ENCODE measurements around the gene RNF25. TPM values are rescaled to one million over a fixed set of nuclear protein-coding genes. Genes with fewer than 3 reads are reported as not detected.
A peak's percentile ranks its signal among the peaks of the same experiment; 100 is the strongest.

RNF25 gene
- polyA plus RNA-seq, 3 donors = 10.7 to 20.3 (median 12.9) TPM

GRCh38 chr2:218711550-218711929 is 39.7 kb upstream of the RNF25 start:
- H3K36me3 Mint-ChIP-seq = peaks cover 5 to 8% of the 10 kb centered on the region in 2 donors
- Histone ChIP-seq H2AFZ (ENCODE audit: insufficient read depth, low read depth, low read length, poor library complexity, severe bottlenecking) (peak overlapping the region; percentile 83), H3K9me3 (replicated peaks in 1 of 2; ENCODE audit: control insufficient read depth in 1 of 2, insufficient read depth in 1 of 2, low read length in 2 of 2) (no peaks in the 10 kb centered on the region), H3K4me1 (ENCODE audit: control insufficient read depth in 1 of 2, insufficient read depth in 2 of 2, low read length in 2 of 2) (peaks cover 55 to 61% of the 10 kb centered on the region in 2 donors), H3K27ac (ENCODE audit: low read depth in 1 of 2, low read length in 2 of 2) (peak overlapping the region; percentile 88 to 98), H4K20me1 (ENCODE audit: insufficient read depth, low read length) (no peaks in the 10 kb centered on the region), H3K4me3 (replicated peaks in 1 of 3; ENCODE audit: low read depth in 2 of 3, low read length in 3 of 3) (peak overlapping the region; percentile 66 to 87 (median 85)), H3K27me3 (ENCODE audit: control insufficient read depth in 2 of 2, insufficient read depth in 2 of 2, low read length in 2 of 2) (no peaks in the 10 kb centered on the region), H3K4me2 (replicated peaks; ENCODE audit: extremely low read depth, low read length, poor library complexity, severe bottlenecking) (peak overlapping the region; percentile 86), H3K79me2 (ENCODE audit: insufficient read depth, low read length) (peaks cover 50% of the 10 kb centered on the region), H3K36me3 (replicated peaks in 1 of 2; ENCODE audit: control insufficient read depth in 1 of 2, insufficient read depth in 2 of 2, low read length in 2 of 2) (peaks cover 0 to 10% of the 10 kb centered on the region in 2 donors), H3K9ac (ENCODE audit: insufficient read depth, low read length, poor library complexity, severe bottlenecking) (peak overlapping the region; percentile 77)
- peaks cover 0 to 4% (median 4%) of the 10 kb centered on the region in 3 donors for H3K27me3 Mint-ChIP-seq (ENCODE audit: low read depth in 3 of 3)
- TF ChIP-seq CTCF (IDR thresholded peaks at IDR 0.05) = no peak
- peaks cover 0 to 3% (median 0%) of the 10 kb centered on the region in 7 donors for H3K9me3 Mint-ChIP-seq
- intact Hi-C loops (cut with micrococcal nuclease) = loop anchor here (2.0 to 5.0 kb wide), 2 partner anchors 15 to 136 kb away; no protein-coding TSS in a partner anchor
- 17% methylated on average over 3 of the region's 5 CpGs for WGBS (ENCODE audit: insufficient coverage)
- peaks cover 43% of the 10 kb centered on the region for H3K4me1 Mint-ChIP-seq
- peak overlapping the region; percentile 89 to 93 for H3K4me3 Mint-ChIP-seq
- peak overlapping the region; percentile 93 to 98 (median 96) for H3K27ac Mint-ChIP-seq
- DNase-seq = no peak

GRCh38 chr2:218710687-218711549 is 39.1 kb upstream of the RNF25 start, which contains the start of gene TTLL4:
TSS of gene TTLL4 (plus strand) at chr2:218710835. CDS start at chr2:218737677, 26,842 bp downstream.
- Histone ChIP-seq H3K4me1 (ENCODE audit: control insufficient read depth in 1 of 2, insufficient read depth in 2 of 2, low read length in 2 of 2) (peaks cover 53 to 55% of the 10 kb centered on the region in 2 donors), H3K27me3 (ENCODE audit: control insufficient read depth in 2 of 2, insufficient read depth in 2 of 2, low read length in 2 of 2) (no peaks in the 10 kb centered on the region)
- peak; percentile 90 for TF ChIP-seq CTCF (IDR thresholded peaks at IDR 0.05)

More at GRCh38 chr2:218710687-218711549, 39.1 kb upstream of the RNF25 start, which contains the start of gene TTLL4:
- Mint-ChIP-seq H3K9me3 (peaks cover 0 to 3% (median 0%) of the 10 kb centered on the region in 7 donors), H3K4me3 (peak within 1 kb of the TSS; percentile 89 to 93), H3K4me1 (peaks cover 41% of the 10 kb centered on the region), H3K36me3 (peaks cover 2 to 3% of the 10 kb centered on the region in 2 donors), H3K27me3 (ENCODE audit: low read depth in 3 of 3) (peaks cover 0 to 7% (median 4%) of the 10 kb centered on the region in 3 donors), H3K27ac (peak within 1 kb of the TSS; percentile 93 to 98 (median 96))
- intact Hi-C loops (cut with micrococcal nuclease) = loop anchor here (2.0 to 5.0 kb wide), 2 partner anchors 16 to 136 kb away; no protein-coding TSS in a partner anchor
- peak within 1 kb of the TSS; percentile 66 to 87 (median 85) for H3K4me3 ChIP-seq (replicated peaks in 1 of 3; ENCODE audit: low read depth in 2 of 3, low read length in 3 of 3)
- peak within 1 kb of the TSS; percentile 83 for H2AFZ ChIP-seq (ENCODE audit: insufficient read depth, low read depth, low read length, poor library complexity, severe bottlenecking)
- peak; percentile 97 to 99 (median 98) for DNase-seq
- peaks cover 44% of the 10 kb centered on the region for H3K79me2 ChIP-seq (ENCODE audit: insufficient read depth, low read length)
- H3K9me3 ChIP-seq (replicated peaks in 1 of 2; ENCODE audit: control insufficient read depth in 1 of 2, insufficient read depth in 1 of 2, low read length in 2 of 2) = no peaks in the 10 kb centered on the region
- H3K27ac ChIP-seq (ENCODE audit: low read depth in 1 of 2, low read length in 2 of 2) = peak within 1 kb of the TSS; percentile 88 to 98
- no peaks in the 10 kb centered on the region for H4K20me1 ChIP-seq (ENCODE audit: insufficient read depth, low read length)
- H3K36me3 ChIP-seq (replicated peaks in 1 of 2; ENCODE audit: control insufficient read depth in 1 of 2, insufficient read depth in 2 of 2, low read length in 2 of 2) = peaks cover 0 to 4% of the 10 kb centered on the region in 2 donors
- H3K9ac ChIP-seq (ENCODE audit: insufficient read depth, low read length, poor library complexity, severe bottlenecking) = peak within 1 kb of the TSS; percentile 77
- under 1% methylated on average over 68 of the region's 74 CpGs for WGBS (ENCODE audit: insufficient coverage)
- H3K4me2 ChIP-seq (replicated peaks; ENCODE audit: extremely low read depth, low read length, poor library complexity, severe bottlenecking) = peak within 1 kb of the TSS; percentile 86

Data from CD14-positive monocyte (primary cell).